ENCODE measurements around the gene TBX2. TPM values are rescaled to one million over a fixed set of nuclear protein-coding genes. Genes with fewer than 3 reads are reported as not detected.

TBX2 gene
- total and polyA plus RNA-seq, 2 of the 13 experiments (the other 11 are each of a cell fraction or from before 2014, with no cell fraction given) = 2.8 to 15.3 TPM

DNA sequence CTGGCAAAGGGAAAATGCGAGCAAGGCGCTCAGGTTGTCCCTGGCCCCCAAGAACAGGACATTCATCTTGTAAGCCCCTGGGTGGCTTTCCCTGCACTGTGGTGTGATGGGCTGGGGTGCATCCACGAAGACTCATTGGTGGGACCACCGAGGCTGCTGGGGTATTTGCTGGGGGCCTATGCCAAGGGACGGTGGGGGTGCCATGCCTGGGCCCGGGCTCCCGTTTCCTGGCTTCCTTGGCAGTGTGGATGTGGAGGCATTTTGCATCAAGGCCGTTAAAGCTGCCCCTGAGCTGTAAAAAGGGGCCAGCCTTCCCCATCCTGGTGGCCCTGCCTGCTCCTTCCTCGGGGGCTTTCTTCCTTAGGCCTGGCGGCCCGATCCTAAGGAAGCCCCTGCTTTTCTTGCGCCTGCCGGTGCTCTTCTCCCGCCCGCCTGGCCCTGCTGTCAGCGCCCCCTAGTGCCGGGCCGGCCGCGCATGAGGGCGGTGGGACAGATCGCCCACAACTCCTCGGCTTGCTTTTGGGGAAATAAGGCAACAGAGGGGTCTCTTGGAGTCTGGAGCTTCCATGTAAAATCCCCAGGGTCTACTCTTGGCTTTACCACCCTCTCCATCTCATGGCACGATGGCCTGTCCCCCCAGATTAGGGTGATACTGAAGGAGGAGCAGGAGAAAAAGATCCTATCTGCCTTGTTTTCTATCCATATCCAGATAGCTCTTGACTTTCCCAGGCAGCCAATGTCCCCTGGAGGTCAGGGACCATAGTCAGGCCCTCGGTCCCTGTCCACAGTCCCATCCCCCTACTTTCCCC, 9.8 kb upstream of the TBX2 start (continued):
- TF ChIP-seq, protein P1, sequence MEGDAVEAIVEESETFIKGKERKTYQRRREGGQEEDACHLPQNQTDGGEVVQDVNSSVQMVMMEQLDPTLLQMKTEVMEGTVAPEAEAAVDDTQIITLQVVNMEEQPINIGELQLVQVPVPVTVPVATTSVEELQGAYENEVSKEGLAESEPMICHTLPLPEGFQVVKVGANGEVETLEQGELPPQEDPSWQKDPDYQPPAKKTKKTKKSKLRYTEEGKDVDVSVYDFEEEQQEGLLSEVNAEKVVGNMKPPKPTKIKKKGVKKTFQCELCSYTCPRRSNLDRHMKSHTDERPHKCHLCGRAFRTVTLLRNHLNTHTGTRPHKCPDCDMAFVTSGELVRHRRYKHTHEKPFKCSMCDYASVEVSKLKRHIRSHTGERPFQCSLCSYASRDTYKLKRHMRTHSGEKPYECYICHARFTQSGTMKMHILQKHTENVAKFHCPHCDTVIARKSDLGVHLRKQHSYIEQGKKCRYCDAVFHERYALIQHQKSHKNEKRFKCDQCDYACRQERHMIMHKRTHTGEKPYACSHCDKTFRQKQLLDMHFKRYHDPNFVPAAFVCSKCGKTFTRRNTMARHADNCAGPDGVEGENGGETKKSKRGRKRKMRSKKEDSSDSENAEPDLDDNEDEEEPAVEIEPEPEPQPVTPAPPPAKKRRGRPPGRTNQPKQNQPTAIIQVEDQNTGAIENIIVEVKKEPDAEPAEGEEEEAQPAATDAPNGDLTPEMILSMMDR (CRISPR knock-in tag; IDR thresholded peaks at IDR 0.05) = peak; percentile 99
- TF ChIP-seq ZNF776 (CRISPR knock-in tag; IDR thresholded peaks at IDR 0.05) (0 out of 2 replicates have a peak, but pooled peaks have one; percentile 53), POLR2G (IDR thresholded peaks at IDR 0.05; ENCODE audit: low read depth, low read length) (no peak), BCL6 (CRISPR knock-in tag; IDR thresholded peaks at IDR 0.05) (peak; percentile 36; the same call in 1 of the 2 replicates), ERF (CRISPR knock-in tag; IDR thresholded peaks at IDR 0.05) (0 out of 2 replicates have a peak, but pooled peaks have one; percentile 41), MEIS1 (CRISPR knock-in tag; IDR thresholded peaks at IDR 0.05; ENCODE audit: borderline replicate concordance) (peak; percentile 68; the same call in 1 of the 2 replicates), SRSF1 (optimal IDR thresholded peaks at IDR 0.05; ENCODE audit: low read depth, low read length) (no peak), EHMT2 (IDR thresholded peaks at IDR 0.05; ENCODE audit: borderline replicate concordance, low read depth, low read length) (no peak), DNMT3B (CRISPR knock-in tag; conservative IDR thresholded peaks at IDR 0.05) (no peak), ZIK1 (CRISPR knock-in tag; IDR thresholded peaks at IDR 0.05; ENCODE audit: borderline replicate concordance, low read depth) (no peak), GFI1 (CRISPR knock-in tag; IDR thresholded peaks at IDR 0.05; ENCODE audit: borderline replicate concordance) (no peak), HNRNPLL (IDR thresholded peaks at IDR 0.05; ENCODE audit: low read depth, low read length, poor library complexity, severe bottlenecking) (peak; percentile 55), FIP1L1 (IDR thresholded peaks at IDR 0.05; ENCODE audit: borderline replicate concordance, insufficient read depth, low read depth, low read length) (no peak), ZMYM4 (CRISPR knock-in tag; IDR thresholded peaks at IDR 0.05) (0 out of 2 replicates have a peak, but pooled peaks have one; percentile 54), PRMT3 (CRISPR knock-in tag; IDR thresholded peaks at IDR 0.05; ENCODE audit: borderline replicate concordance, low read depth) (no peak), NCOA2 (CRISPR knock-in tag; IDR thresholded peaks at IDR 0.05) (0 out of 2 replicates have a peak, but pooled peaks have one; percentile 6), MIXL1 (CRISPR knock-in tag; IDR thresholded peaks at IDR 0.05) (0 out of 2 replicates have a peak, but pooled peaks have one; percentile 21), KDM2A (CRISPR knock-in tag; IDR thresholded peaks at IDR 0.05; ENCODE audit: borderline replicate concordance, low read depth) (peak; percentile 91; the same call in 1 of the 2 replicates), HNRNPL (IDR thresholded peaks at IDR 0.05; ENCODE audit: low read depth, low read length) (peak; percentile 86)
- TF ChIP-seq, protein P2, sequence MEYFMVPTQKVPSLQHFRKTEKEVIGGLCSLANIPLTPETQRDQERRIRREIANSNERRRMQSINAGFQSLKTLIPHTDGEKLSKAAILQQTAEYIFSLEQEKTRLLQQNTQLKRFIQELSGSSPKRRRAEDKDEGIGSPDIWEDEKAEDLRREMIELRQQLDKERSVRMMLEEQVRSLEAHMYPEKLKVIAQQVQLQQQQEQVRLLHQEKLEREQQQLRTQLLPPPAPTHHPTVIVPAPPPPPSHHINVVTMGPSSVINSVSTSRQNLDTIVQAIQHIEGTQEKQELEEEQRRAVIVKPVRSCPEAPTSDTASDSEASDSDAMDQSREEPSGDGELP (IDR thresholded peaks at IDR 0.05; ENCODE audit: borderline replicate concordance, low read depth) = no peak
- TF ChIP-seq, protein P3, sequence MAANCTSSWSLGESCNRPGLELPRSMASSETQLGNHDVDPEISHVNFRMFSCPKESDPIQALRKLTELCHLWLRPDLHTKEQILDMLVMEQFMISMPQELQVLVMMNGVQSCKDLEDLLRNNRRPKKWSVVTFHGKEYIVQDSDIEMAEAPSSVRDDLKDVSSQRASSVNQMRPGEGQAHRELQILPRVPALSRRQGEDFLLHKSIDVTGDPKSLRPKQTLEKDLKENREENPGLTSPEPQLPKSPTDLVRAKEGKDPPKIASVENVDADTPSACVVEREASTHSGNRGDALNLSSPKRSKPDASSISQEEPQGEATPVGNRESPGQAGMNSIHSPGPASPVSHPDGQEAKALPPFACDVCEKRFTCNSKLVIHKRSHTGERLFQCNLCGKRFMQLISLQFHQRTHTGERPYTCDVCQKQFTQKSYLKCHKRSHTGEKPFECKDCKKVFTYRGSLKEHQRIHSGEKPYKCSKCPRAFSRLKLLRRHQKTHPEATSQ (CRISPR knock-in tag; IDR thresholded peaks at IDR 0.05; ENCODE audit: borderline replicate concordance) = 0 out of 2 replicates have a peak, but pooled peaks have one; percentile 61
- TF ChIP-seq, protein P4, sequence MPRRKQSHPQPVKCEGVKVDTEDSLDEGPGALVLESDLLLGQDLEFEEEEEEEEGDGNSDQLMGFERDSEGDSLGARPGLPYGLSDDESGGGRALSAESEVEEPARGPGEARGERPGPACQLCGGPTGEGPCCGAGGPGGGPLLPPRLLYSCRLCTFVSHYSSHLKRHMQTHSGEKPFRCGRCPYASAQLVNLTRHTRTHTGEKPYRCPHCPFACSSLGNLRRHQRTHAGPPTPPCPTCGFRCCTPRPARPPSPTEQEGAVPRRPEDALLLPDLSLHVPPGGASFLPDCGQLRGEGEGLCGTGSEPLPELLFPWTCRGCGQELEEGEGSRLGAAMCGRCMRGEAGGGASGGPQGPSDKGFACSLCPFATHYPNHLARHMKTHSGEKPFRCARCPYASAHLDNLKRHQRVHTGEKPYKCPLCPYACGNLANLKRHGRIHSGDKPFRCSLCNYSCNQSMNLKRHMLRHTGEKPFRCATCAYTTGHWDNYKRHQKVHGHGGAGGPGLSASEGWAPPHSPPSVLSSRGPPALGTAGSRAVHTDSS (CRISPR knock-in tag; conservative IDR thresholded peaks at IDR 0.05) = no peak
